HEK293T (cell line): ENCODE data around the gene IRX1.

ENCODE experiments used
- ELF4 ChIP-seq: fragments of 450-650 bp; IDR thresholded peaks from 2 replicates; pipeline ENCODE4 v1.6.1; 2017; ENCODE audit warnings: antibody characterized with exemption
- FOXM1 ChIP-seq: fragments of 450-650 bp; IDR thresholded peaks from 2 replicates; pipeline ENCODE4 v1.6.1; 2017; ENCODE audit warnings: mild to moderate bottlenecking, borderline replicate concordance
- HDGF ChIP-seq: fragments of 450-650 bp; IDR thresholded peaks from 2 replicates; pipeline ENCODE4 v1.6.1; 2017; ENCODE audit warnings: antibody characterized with exemption, borderline replicate concordance
- SP1 ChIP-seq: fragments of 450-650 bp; IDR thresholded peaks from 2 replicates; pipeline ENCODE4 v1.6.1; 2017
- SUZ12 ChIP-seq: fragments of 450-650 bp; IDR thresholded peaks from 2 replicates; pipeline ENCODE4 v1.6.1; 2016; ENCODE audit warnings: mild to moderate bottlenecking
- TARDBP ChIP-seq: fragments of 450-650 bp; IDR thresholded peaks from 2 replicates; pipeline ENCODE4 v1.6.1; 2016

GRCh38 chr5:3604501-3604900, 8.9 kb downstream of the IRX1 start:
- TF ChIP-seq SUZ12, result no peak
- TF ChIP-seq HDGF, result no peak
- TF ChIP-seq TARDBP, result no peak
- no peak for TF ChIP-seq SP1
- TF ChIP-seq FOXM1, result no peak
- TF ChIP-seq ELF4, result no peak
